Liver (tissue), 9 donors: ENCODE results near the gene PM20D1. TPM values are rescaled to one million over a fixed set of nuclear protein-coding genes. Genes with fewer than 3 reads are reported as not detected.
"Not testable (repeated sequence)": the region's sequence is repeated elsewhere in the genome, so short reads cannot be mapped to it uniquely, and the experiment has no call there.

Source experiments
- DNase-seq: peaks from one replicate; pipeline ENCODE4 v3.0.0-alpha.2; 2017; ENCODE audit warnings: low spot score
- H3K27ac ChIP-seq, 2 donors: one replicate each; pipeline ENCODE4 v1.7.0; 2013; ENCODE audit warnings: inconsistent platforms in 2 of 2, low read length in 2 of 2, control low read depth in 1 of 2, low read depth in 1 of 2, mild to moderate bottlenecking in 1 of 2
- H3K27me3 ChIP-seq, 4 donors: one replicate each; pipeline versions ENCODE4 v1.6.1 to v1.7.0; 2013; ENCODE audit warnings: low read length in 3 of 4, inconsistent platforms in 1 of 4, mild to moderate bottlenecking in 1 of 4, moderate library complexity in 1 of 4; ENCODE audit not compliant: control insufficient read depth in 4 of 4, insufficient read depth in 4 of 4
- H3K36me3 ChIP-seq, 4 donors: one replicate each; pipeline versions ENCODE4 v1.6.1 to v1.7.0; 2013; ENCODE audit warnings: low read length in 3 of 4, mild to moderate bottlenecking in 3 of 4, low read depth in 1 of 4, moderate library complexity in 1 of 4; ENCODE audit not compliant: control insufficient read depth in 4 of 4, insufficient read depth in 3 of 4
- H3K4me1 ChIP-seq, 4 donors: one replicate each; pipeline versions ENCODE4 v1.6.1 to v1.7.0; 2013; ENCODE audit warnings: low read length in 3 of 4, mild to moderate bottlenecking in 3 of 4, moderate library complexity in 1 of 4; ENCODE audit not compliant: control insufficient read depth in 4 of 4, insufficient read depth in 4 of 4
- H3K4me3 ChIP-seq, 3 donors: one replicate each; pipeline versions ENCODE4 v1.6.1 to v1.7.0; 2013; ENCODE audit warnings: low read length in 3 of 3, control low read depth in 1 of 3, low read depth in 1 of 3, mild to moderate bottlenecking in 1 of 3
- H3K9ac ChIP-seq, 2 donors: one replicate each; pipeline ENCODE4 v1.7.0; 2013; ENCODE audit warnings: low read length in 2 of 2, mild to moderate bottlenecking in 2 of 2, moderate library complexity in 2 of 2, control low read depth in 1 of 2, low read depth in 1 of 2
- H3K9me3 ChIP-seq, 4 donors: one replicate each; pipeline versions ENCODE4 v1.6.1 to v1.7.0; 2013; ENCODE audit warnings: low read length in 3 of 4; ENCODE audit not compliant: control insufficient read depth in 4 of 4
- EGR1 ChIP-seq, 2 donors: IDR thresholded peaks; 2 replicates each; pipeline ENCODE4 v1.6.1; 2016 to 2018; ENCODE audit warnings: antibody characterized with exemption in 2 of 2, low read depth in 2 of 2
- FOXA1 ChIP-seq: IDR thresholded peaks from 2 replicates; pipeline ENCODE4 v1.6.1; 2016; ENCODE audit warnings: antibody characterized with exemption
- FOXA2 ChIP-seq: IDR thresholded peaks from 2 replicates; pipeline ENCODE4 v1.6.1; 2016; ENCODE audit warnings: antibody characterized with exemption
- GABPA ChIP-seq, 2 donors: IDR thresholded peaks in 1 of 2; conservative IDR thresholded peaks in 1 of 2; 2 replicates each; pipeline ENCODE4 v1.6.1; 2016; ENCODE audit warnings: antibody characterized with exemption in 2 of 2, mild to moderate bottlenecking in 1 of 2, moderate library complexity in 1 of 2
- HNF4A ChIP-seq, 2 donors: conservative IDR thresholded peaks; 2 replicates each; pipeline ENCODE4 v1.6.1; 2016; ENCODE audit warnings: antibody characterized with exemption in 2 of 2, mild to moderate bottlenecking in 2 of 2
- HNF4G ChIP-seq: IDR thresholded peaks from 2 replicates; pipeline ENCODE4 v1.6.1; 2016; ENCODE audit warnings: antibody characterized with exemption
- NR2F2 ChIP-seq: IDR thresholded peaks from 2 replicates; pipeline ENCODE4 v1.6.1; 2016; ENCODE audit warnings: antibody characterized with exemption
- RAD21 ChIP-seq, 2 donors: IDR thresholded peaks; 2 replicates each; pipeline ENCODE4 v1.6.1; 2016; ENCODE audit warnings: antibody characterized with exemption in 2 of 2, mild to moderate bottlenecking in 2 of 2
- RXRA ChIP-seq, 2 donors: IDR thresholded peaks; 2 replicates each; pipeline ENCODE4 v1.6.1; 2017 to 2018; ENCODE audit warnings: antibody characterized with exemption in 2 of 2, mild to moderate bottlenecking in 1 of 2
- TAF1 ChIP-seq: conservative IDR thresholded peaks from 2 replicates; pipeline ENCODE4 v1.6.1; 2016; ENCODE audit warnings: antibody characterized with exemption, mild to moderate bottlenecking
- YY1 ChIP-seq: IDR thresholded peaks from 2 replicates; pipeline ENCODE4 v1.6.1; 2016; ENCODE audit warnings: antibody characterized with exemption, mild to moderate bottlenecking
- WGBS: extraction: QIAGEN DNeasy Blood & Tissue Kit; methylation state at CpG from one replicate; pipeline ENCODE4 v1.1.7; 2013; 5-methylcytosine and 5-hydroxymethylcytosine counted together
- polyA plus RNA-seq, 2 donors: library from polyadenylated mRNA; stranded (reverse) in 1 of 2; unstranded in 1 of 2; fragments of 200-250 nt in 1 of 2; fragments of >200 nt in 1 of 2; fragmentation: Nextera tagmentation in 1 of 2; extraction: Ambion mirVana in 1 of 2; gene quantifications; one replicate each; pipeline versions ENCODE4 v1.2.1 to v1.2.3, GENCODE V29; 2013 to 2015
- total RNA-seq, 2 donors: library from RNA; depleted of rRNA; stranded (reverse); fragments of >200 nt; gene quantifications; one replicate each; pipeline ENCODE4 v1.2.3, GENCODE V29; 2014
- TF ChIP-seq, protein P1 (sequence below): IDR thresholded peaks from 2 replicates; pipeline ENCODE4 v1.6.1; 2016; ENCODE audit warnings: antibody characterized with exemption
- TF ChIP-seq, protein P2 (sequence below): IDR thresholded peaks from 2 replicates; pipeline ENCODE4 v1.6.1; 2016; ENCODE audit warnings: antibody characterized with exemption
- TF ChIP-seq, protein P3 (sequence below): IDR thresholded peaks from 2 replicates; pipeline ENCODE4 v1.6.1; 2016; ENCODE audit warnings: antibody characterized with exemption
- TF ChIP-seq, protein P4 (sequence below): fragments of 150-350 bp; IDR thresholded peaks from 2 replicates; pipeline ENCODE4 v1.5.1; 2017; ENCODE audit warnings: improper control_type of control experiment, low read depth, low read length; ENCODE audit not compliant: missing input control
- TF ChIP-seq, protein P5 (sequence below): IDR thresholded peaks from 2 replicates; pipeline ENCODE4 v1.6.1; 2016; ENCODE audit warnings: antibody characterized with exemption, mild to moderate bottlenecking
- donor health status: healthy.
- donor health status: healthy.
- donor health status: healthy.
- donor health status: healthy.
- donor health status: healthy.

The PM20D1 gene
- total and polyA plus RNA-seq, 4 donors, result under 0.01 to 0.30 (median 0.22) TPM

DNA sequence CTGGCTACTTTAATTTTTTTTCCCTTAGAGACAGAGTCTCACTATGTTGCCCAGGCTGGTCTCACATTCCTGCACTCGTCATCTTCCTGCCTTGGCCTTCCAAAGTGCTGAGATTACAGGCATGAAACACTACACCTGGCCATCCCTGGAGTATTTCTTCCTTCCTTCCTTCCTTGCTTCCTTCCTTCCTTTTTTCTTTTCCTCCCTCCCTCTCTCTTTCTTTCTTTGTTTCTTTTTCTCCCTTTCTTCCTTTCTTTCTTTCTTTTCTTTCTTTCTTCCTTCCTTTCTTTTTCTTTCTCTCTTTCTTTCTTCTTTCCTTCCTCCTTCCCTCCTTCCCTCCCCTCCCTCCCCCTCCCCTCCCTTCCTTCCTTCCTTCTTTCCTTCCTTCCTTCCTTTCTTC, 46.4 kb upstream of the PM20D1 start:
- Histone ChIP-seq H3K4me3 (no peak overlapping the region), H3K9me3 (no peaks in the 10 kb centered on the region), H3K4me1 (no peaks in the 10 kb centered on the region), H3K36me3 (no peaks in the 10 kb centered on the region), H3K27me3 (no peaks in the 10 kb centered on the region), H3K27ac (no peak overlapping the region), H3K9ac (no peak overlapping the region)
- TF ChIP-seq FOXA2 (no peak), HNF4G (no peak), YY1 (no peak), GABPA (IDR thresholded peaks at IDR 0.05 in 1 of 2, conservative IDR thresholded peaks at IDR 0.05 in 1 of 2) (no peak), EGR1 (IDR thresholded peaks at IDR 0.05; ENCODE audit: low read depth in 2 of 2) (no peak), HNF4A (conservative IDR thresholded peaks at IDR 0.05) (no peak), RXRA (IDR thresholded peaks at IDR 0.05) (no peak), TAF1 (no peak), NR2F2 (no peak), FOXA1 (no peak), RAD21 (IDR thresholded peaks at IDR 0.05) (no peak)
- TF ChIP-seq, protein P1, sequence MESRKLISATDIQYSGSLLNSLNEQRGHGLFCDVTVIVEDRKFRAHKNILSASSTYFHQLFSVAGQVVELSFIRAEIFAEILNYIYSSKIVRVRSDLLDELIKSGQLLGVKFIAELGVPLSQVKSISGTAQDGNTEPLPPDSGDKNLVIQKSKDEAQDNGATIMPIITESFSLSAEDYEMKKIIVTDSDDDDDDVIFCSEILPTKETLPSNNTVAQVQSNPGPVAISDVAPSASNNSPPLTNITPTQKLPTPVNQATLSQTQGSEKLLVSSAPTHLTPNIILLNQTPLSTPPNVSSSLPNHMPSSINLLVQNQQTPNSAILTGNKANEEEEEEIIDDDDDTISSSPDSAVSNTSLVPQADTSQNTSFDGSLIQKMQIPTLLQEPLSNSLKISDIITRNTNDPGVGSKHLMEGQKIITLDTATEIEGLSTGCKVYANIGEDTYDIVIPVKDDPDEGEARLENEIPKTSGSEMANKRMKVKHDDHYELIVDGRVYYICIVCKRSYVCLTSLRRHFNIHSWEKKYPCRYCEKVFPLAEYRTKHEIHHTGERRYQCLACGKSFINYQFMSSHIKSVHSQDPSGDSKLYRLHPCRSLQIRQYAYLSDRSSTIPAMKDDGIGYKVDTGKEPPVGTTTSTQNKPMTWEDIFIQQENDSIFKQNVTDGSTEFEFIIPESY, result no peak
- TF ChIP-seq, protein P2, sequence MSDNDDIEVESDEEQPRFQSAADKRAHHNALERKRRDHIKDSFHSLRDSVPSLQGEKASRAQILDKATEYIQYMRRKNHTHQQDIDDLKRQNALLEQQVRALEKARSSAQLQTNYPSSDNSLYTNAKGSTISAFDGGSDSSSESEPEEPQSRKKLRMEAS, result no peak
- TF ChIP-seq, protein P3, sequence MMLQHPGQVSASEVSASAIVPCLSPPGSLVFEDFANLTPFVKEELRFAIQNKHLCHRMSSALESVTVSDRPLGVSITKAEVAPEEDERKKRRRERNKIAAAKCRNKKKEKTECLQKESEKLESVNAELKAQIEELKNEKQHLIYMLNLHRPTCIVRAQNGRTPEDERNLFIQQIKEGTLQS, result no peak
- TF ChIP-seq, protein P4, sequence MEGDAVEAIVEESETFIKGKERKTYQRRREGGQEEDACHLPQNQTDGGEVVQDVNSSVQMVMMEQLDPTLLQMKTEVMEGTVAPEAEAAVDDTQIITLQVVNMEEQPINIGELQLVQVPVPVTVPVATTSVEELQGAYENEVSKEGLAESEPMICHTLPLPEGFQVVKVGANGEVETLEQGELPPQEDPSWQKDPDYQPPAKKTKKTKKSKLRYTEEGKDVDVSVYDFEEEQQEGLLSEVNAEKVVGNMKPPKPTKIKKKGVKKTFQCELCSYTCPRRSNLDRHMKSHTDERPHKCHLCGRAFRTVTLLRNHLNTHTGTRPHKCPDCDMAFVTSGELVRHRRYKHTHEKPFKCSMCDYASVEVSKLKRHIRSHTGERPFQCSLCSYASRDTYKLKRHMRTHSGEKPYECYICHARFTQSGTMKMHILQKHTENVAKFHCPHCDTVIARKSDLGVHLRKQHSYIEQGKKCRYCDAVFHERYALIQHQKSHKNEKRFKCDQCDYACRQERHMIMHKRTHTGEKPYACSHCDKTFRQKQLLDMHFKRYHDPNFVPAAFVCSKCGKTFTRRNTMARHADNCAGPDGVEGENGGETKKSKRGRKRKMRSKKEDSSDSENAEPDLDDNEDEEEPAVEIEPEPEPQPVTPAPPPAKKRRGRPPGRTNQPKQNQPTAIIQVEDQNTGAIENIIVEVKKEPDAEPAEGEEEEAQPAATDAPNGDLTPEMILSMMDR, result no peak
- TF ChIP-seq, protein P5, sequence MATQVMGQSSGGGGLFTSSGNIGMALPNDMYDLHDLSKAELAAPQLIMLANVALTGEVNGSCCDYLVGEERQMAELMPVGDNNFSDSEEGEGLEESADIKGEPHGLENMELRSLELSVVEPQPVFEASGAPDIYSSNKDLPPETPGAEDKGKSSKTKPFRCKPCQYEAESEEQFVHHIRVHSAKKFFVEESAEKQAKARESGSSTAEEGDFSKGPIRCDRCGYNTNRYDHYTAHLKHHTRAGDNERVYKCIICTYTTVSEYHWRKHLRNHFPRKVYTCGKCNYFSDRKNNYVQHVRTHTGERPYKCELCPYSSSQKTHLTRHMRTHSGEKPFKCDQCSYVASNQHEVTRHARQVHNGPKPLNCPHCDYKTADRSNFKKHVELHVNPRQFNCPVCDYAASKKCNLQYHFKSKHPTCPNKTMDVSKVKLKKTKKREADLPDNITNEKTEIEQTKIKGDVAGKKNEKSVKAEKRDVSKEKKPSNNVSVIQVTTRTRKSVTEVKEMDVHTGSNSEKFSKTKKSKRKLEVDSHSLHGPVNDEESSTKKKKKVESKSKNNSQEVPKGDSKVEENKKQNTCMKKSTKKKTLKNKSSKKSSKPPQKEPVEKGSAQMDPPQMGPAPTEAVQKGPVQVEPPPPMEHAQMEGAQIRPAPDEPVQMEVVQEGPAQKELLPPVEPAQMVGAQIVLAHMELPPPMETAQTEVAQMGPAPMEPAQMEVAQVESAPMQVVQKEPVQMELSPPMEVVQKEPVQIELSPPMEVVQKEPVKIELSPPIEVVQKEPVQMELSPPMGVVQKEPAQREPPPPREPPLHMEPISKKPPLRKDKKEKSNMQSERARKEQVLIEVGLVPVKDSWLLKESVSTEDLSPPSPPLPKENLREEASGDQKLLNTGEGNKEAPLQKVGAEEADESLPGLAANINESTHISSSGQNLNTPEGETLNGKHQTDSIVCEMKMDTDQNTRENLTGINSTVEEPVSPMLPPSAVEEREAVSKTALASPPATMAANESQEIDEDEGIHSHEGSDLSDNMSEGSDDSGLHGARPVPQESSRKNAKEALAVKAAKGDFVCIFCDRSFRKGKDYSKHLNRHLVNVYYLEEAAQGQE, result no peak
- 93% methylated on average over 1 of the region's 1 CpG for WGBS
- DNase-seq, result no peak

DNA sequence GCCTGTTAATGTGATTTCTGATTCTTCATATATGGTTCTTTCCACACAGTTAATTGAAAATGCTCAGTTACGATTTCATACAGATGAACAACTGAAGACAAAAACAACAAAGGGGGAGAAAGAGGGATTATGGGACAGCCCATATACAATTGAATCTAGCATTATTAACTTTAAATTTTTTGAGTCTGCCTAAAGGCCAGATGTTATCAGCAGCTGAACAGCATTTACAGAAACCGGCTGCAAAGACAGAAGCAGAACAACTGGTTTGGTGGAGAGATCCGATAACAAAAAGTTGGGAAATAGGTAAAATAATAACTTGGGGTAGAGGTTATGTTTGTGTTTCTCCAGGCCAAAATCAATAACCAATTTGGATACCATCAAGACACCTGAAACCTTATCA, 44.2 kb upstream of the PM20D1 start:
- not testable (repeated sequence) for H3K27ac ChIP-seq, H3K4me1 ChIP-seq, H3K9ac ChIP-seq, H3K4me3 ChIP-seq, DNase-seq, H3K36me3 ChIP-seq, H3K27me3 ChIP-seq, H3K9me3 ChIP-seq
- TF ChIP-seq RXRA (IDR thresholded peaks at IDR 0.05) (peak in 1 of 2 donors; percentile 31), HNF4A (conservative IDR thresholded peaks at IDR 0.05) (peak in 1 of 2 donors; percentile 9)
- 49% methylated on average over 3 of the region's 3 CpGs for WGBS

DNA sequence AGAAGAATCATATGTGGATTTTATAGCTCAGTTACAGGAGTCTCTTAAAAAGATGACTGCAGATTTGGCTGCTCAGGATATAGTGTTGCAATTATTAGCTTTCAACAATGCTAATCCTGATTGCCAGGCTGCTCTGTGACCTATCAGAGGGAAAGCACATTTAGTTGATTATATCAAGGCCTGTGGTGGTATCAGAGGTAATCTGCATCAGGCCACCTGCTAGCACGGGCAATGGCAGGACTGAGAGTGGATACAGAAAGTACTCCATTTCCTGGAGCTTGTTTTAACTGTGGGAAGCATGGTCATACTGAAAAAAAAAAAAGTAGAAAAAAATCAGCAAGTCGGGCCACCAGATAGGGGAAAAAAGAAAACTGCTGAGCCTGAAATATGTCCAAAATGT, 42.2 kb upstream of the PM20D1 start:
- not testable (repeated sequence) for H3K36me3 ChIP-seq, H3K9ac ChIP-seq, H3K27me3 ChIP-seq, H3K4me3 ChIP-seq, H3K4me1 ChIP-seq, DNase-seq, H3K27ac ChIP-seq, H3K9me3 ChIP-seq
- 54% methylated on average over 2 of the region's 2 CpGs for WGBS

DNA sequence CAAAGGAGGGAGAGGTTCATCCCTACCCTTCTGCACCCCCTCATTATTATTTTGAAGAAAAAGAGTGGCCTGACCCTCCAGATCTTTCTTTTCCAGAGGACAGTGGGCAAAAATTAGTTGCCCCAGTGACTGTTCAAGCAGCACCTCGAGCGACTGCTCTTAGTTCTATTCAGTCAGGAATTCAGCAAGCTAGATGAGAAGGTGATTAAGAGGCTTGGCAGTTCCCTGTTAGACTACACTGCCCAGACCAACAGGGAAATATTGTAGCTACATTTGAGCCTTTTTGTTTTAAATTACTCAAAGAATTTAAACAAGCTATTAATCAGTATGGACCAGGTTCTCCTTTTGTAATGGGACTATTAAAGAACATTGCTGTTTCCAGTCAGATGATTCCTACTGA, 41.5 kb upstream of the PM20D1 start:
- not testable (repeated sequence) for H3K4me3 ChIP-seq, H3K27me3 ChIP-seq, H3K4me1 ChIP-seq, H3K9me3 ChIP-seq, DNase-seq, H3K36me3 ChIP-seq, H3K27ac ChIP-seq, H3K9ac ChIP-seq
- WGBS, result 95% methylated on average over 2 of the region's 2 CpGs
